H9 (cell line): Measurements from ENCODE around the gene RBM42. TPM values are rescaled to one million over a fixed set of nuclear protein-coding genes. Genes with fewer than 3 reads are reported as not detected.

Experiments used
- DNase-seq: peaks from one replicate; pipeline ENCODE4 v3.0.0-alpha.2; 2017
- H2AFZ ChIP-seq: one replicate; pipeline ENCODE4 v1.6.1; 2013; ENCODE audit warnings: mild to moderate bottlenecking, low read length, control low read depth, moderate library complexity
- H2AK5ac ChIP-seq: 2 replicates; pipeline ENCODE4 v1.6.1; 2013; ENCODE audit warnings: low read length, control low read depth, mixed read lengths; ENCODE audit not compliant: insufficient read length
- H2BK120ac ChIP-seq: one replicate; pipeline ENCODE4 v1.6.1; 2013; ENCODE audit warnings: low read depth, mild to moderate bottlenecking, low read length, control low read depth, inconsistent platforms; ENCODE audit not compliant: poor library complexity, severe bottlenecking
- H2BK12ac ChIP-seq: 2 replicates; pipeline ENCODE4 v1.6.1; 2013; ENCODE audit warnings: low read length, control low read depth, mixed read lengths, low read depth; ENCODE audit not compliant: insufficient read length
- H2BK15ac ChIP-seq: 2 replicates; pipeline ENCODE4 v1.6.1; 2013; ENCODE audit warnings: low read depth, low read length, control low read depth
- H2BK20ac ChIP-seq: one replicate; pipeline ENCODE4 v1.6.1; 2013; ENCODE audit warnings: low read depth, mild to moderate bottlenecking, low read length, control low read depth, inconsistent platforms; ENCODE audit not compliant: poor library complexity, severe bottlenecking
- H2BK5ac ChIP-seq: 2 replicates; pipeline ENCODE4 v1.6.1; 2013; ENCODE audit warnings: low read length, control low read depth, mixed read lengths; ENCODE audit not compliant: insufficient read length
- H3K14ac ChIP-seq: 2 replicates; pipeline ENCODE4 v1.6.1; 2013; ENCODE audit warnings: low read length, control low read depth; ENCODE audit not compliant: insufficient read depth
- H3K18ac ChIP-seq: 2 replicates; pipeline ENCODE4 v1.6.1; 2013; ENCODE audit warnings: low read depth, mild to moderate bottlenecking, mixed read lengths, low read length, control low read depth; ENCODE audit not compliant: insufficient read length
- H3K23ac ChIP-seq: 2 replicates; pipeline ENCODE4 v1.6.1; 2013; ENCODE audit warnings: low read length, control low read depth, mixed read lengths, low read depth; ENCODE audit not compliant: insufficient read length
- H3K23me2 ChIP-seq: 2 replicates; pipeline ENCODE4 v1.6.1; 2013; ENCODE audit warnings: low read depth, mild to moderate bottlenecking, mixed read lengths, low read length, control low read depth; ENCODE audit not compliant: insufficient read length, poor library complexity, severe bottlenecking
- H3K27ac ChIP-seq: 2 replicates; pipeline ENCODE4 v1.5.1; 2013; ENCODE audit warnings: low read length, control low read depth, mixed read lengths, low read depth; ENCODE audit not compliant: insufficient read length
- H3K27me3 ChIP-seq: 2 replicates; pipeline ENCODE4 v1.6.1; 2013; ENCODE audit warnings: low read length, control low read depth, inconsistent platforms; ENCODE audit not compliant: insufficient read depth
- H3K4ac ChIP-seq: 2 replicates; pipeline ENCODE4 v1.6.1; 2013; ENCODE audit warnings: low read depth, mild to moderate bottlenecking, control low read depth, inconsistent platforms, low read length, moderate library complexity
- H3K4me1 ChIP-seq: 2 replicates; pipeline ENCODE4 v1.6.1; 2013; ENCODE audit warnings: low read length, control low read depth, inconsistent platforms; ENCODE audit not compliant: insufficient read depth
- H3K4me2 ChIP-seq: 2 replicates; pipeline ENCODE4 v1.6.1; 2013; ENCODE audit warnings: low read length, control low read depth, mixed read lengths; ENCODE audit not compliant: insufficient read length, insufficient read depth
- H3K56ac ChIP-seq: 2 replicates; pipeline ENCODE4 v1.6.1; 2013; ENCODE audit warnings: low read depth, mild to moderate bottlenecking, mixed read lengths, low read length, control low read depth; ENCODE audit not compliant: insufficient read length
- H3K79me1 ChIP-seq: 2 replicates; pipeline ENCODE4 v1.6.1; 2013; ENCODE audit warnings: low read depth, mild to moderate bottlenecking, moderate library complexity, low read length, control low read depth, inconsistent platforms; ENCODE audit not compliant: insufficient read depth, poor library complexity, severe bottlenecking
- H3K79me2 ChIP-seq: 2 replicates; pipeline ENCODE4 v1.6.1; 2013; ENCODE audit warnings: low read length, control low read depth, inconsistent platforms; ENCODE audit not compliant: insufficient read depth
- H3K9ac ChIP-seq: 2 replicates; pipeline ENCODE4 v1.6.1; 2013; ENCODE audit warnings: low read length, control low read depth, mixed read lengths; ENCODE audit not compliant: insufficient read length; ENCODE audit errors: extremely low read depth
- H3K9me3 ChIP-seq: one replicate; pipeline ENCODE4 v1.6.1; 2013; ENCODE audit warnings: low read depth, low read length, inconsistent platforms; ENCODE audit not compliant: control insufficient read depth
- H3T11ph ChIP-seq: one replicate; pipeline ENCODE4 v1.6.1; 2013; ENCODE audit warnings: mild to moderate bottlenecking, low read length, control low read depth, inconsistent platforms
- H4K20me1 ChIP-seq: one replicate; pipeline ENCODE4 v1.6.1; 2013; ENCODE audit not compliant: control insufficient read depth, insufficient read length, insufficient read depth
- H4K5ac ChIP-seq: 2 replicates; pipeline ENCODE4 v1.6.1; 2013; ENCODE audit warnings: low read depth, mild to moderate bottlenecking, mixed read lengths, low read length, control low read depth; ENCODE audit not compliant: insufficient read length
- H4K8ac ChIP-seq: replicated peaks from 2 replicates; pipeline ENCODE4 v1.6.1; 2013; ENCODE audit warnings: low read length, control low read depth, mixed read lengths, low read depth; ENCODE audit not compliant: insufficient read length
- H4K91ac ChIP-seq: 2 replicates; pipeline ENCODE4 v1.6.1; 2013; ENCODE audit warnings: low read depth, mild to moderate bottlenecking, moderate library complexity, mixed read lengths, low read length, control low read depth; ENCODE audit not compliant: insufficient read length
- H3K27ac Mint-ChIP-seq, 3 experiments: 2 replicates in 2 of 3; 3 replicates in 1 of 3; pipeline ENCODE4 v1.8.0; 2020 to 2021; ENCODE audit warnings: mixed read lengths in 3 of 3, mild to moderate bottlenecking in 1 of 3, moderate library complexity in 1 of 3
- H3K27me3 Mint-ChIP-seq: 2 replicates; pipeline ENCODE4 v1.8.0; 2021; ENCODE audit warnings: low read depth, mild to moderate bottlenecking, moderate library complexity, mixed read lengths
- H3K36me3 Mint-ChIP-seq, 3 experiments: 2 replicates in 2 of 3; 3 replicates in 1 of 3; pipeline ENCODE4 v1.8.0; 2020 to 2021; ENCODE audit warnings: low read depth in 3 of 3, mixed read lengths in 3 of 3; ENCODE audit not compliant: insufficient read depth in 1 of 3
- H3K4me1 Mint-ChIP-seq, 2 experiments: 2 replicates each; pipeline ENCODE4 v1.8.0; 2020; ENCODE audit warnings: mixed read lengths in 2 of 2
- H3K4me3 Mint-ChIP-seq, 2 experiments: 2 replicates in 1 of 2; 3 replicates in 1 of 2; pipeline ENCODE4 v1.8.0; 2020 to 2021; ENCODE audit warnings: mild to moderate bottlenecking in 2 of 2, mixed read lengths in 2 of 2, moderate library complexity in 1 of 2
- H3K9me3 Mint-ChIP-seq, 2 experiments: 2 replicates in 1 of 2; 3 replicates in 1 of 2; pipeline ENCODE4 v1.8.0; 2020; ENCODE audit warnings: mild to moderate bottlenecking in 2 of 2, mixed read lengths in 2 of 2, moderate library complexity in 1 of 2
- WGBS: extraction: QIAGEN DNeasy Blood & Tissue Kit; methylation state at CpG from one replicate; pipeline ENCODE4 v1.1.7; 2013; ENCODE audit warnings: missing lambda C conversion rate, low lambda C conversion rate, mixed read lengths; ENCODE audit not compliant: insufficient read length; ENCODE audit errors: extremely low coverage; 5-methylcytosine and 5-hydroxymethylcytosine counted together
- total RNA-seq: library from RNA; stranded (reverse); gene quantifications from 2 replicates; pipeline ENCODE4 v1.2.1, GENCODE V29; 2021
- TF ChIP-seq, protein P1 (sequence below): fragments of 200-600 bp; sonication (generic); conservative IDR thresholded peaks from 3 replicates; pipeline ENCODE4 v1.8.0; 2021; ENCODE audit warnings: antibody characterized with exemption, mild to moderate bottlenecking

Gene RBM42
- total RNA-seq, 1 experiment from 2014 or later: 83.3 TPM

DNA sequence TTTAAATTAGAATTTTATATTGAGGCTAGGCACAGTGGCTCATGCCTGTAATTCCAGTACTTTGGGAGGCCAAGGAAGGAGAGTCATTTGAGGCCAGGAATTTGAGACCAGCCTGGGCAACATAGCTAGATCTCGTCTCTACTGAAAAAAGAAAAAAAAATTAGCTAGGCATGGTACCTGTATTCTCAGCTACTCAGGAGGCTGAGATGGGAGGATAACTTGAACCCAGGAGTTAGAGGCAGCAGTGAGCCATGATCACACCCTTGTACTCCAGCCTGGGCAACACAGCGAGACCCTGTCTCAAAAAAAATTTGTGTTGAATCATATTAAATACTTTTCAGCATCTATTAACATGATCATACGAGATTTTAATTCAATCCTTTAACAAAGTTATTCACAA is 38.0 kb upstream of the RBM42 start:
- no peak overlapping the region for H3K18ac ChIP-seq
- no peaks in the 10 kb centered on the region for H3K23me2 ChIP-seq
- H2BK120ac ChIP-seq: no peak overlapping the region
- Mint-ChIP-seq H3K27ac (no peak overlapping the region), H3K4me1 (peaks cover 0 to 2% of the 10 kb centered on the region in 2 experiments; a peak in 1 of 4 replicates), H3K4me3 (no peak overlapping the region), H3K36me3 (no peaks in the 10 kb centered on the region), H3K27me3 (peaks cover 30% of the 10 kb centered on the region), H3K9me3 (no peaks in the 10 kb centered on the region)
- no peaks in the 10 kb centered on the region for H3K27me3 ChIP-seq
- no peak overlapping the region for H3K4me2 ChIP-seq
- no peak overlapping the region for H2BK20ac ChIP-seq
- no peak overlapping the region for H4K8ac ChIP-seq
- H2BK15ac ChIP-seq: no peak overlapping the region
- no peak overlapping the region for H3T11ph ChIP-seq
- H3K4ac ChIP-seq: no peak overlapping the region
- H3K9ac ChIP-seq: no peak overlapping the region
- no peaks in the 10 kb centered on the region for H3K79me1 ChIP-seq
- no peak overlapping the region for H3K23ac ChIP-seq
- H2AK5ac ChIP-seq: no peak overlapping the region
- TF ChIP-seq, protein P1, sequence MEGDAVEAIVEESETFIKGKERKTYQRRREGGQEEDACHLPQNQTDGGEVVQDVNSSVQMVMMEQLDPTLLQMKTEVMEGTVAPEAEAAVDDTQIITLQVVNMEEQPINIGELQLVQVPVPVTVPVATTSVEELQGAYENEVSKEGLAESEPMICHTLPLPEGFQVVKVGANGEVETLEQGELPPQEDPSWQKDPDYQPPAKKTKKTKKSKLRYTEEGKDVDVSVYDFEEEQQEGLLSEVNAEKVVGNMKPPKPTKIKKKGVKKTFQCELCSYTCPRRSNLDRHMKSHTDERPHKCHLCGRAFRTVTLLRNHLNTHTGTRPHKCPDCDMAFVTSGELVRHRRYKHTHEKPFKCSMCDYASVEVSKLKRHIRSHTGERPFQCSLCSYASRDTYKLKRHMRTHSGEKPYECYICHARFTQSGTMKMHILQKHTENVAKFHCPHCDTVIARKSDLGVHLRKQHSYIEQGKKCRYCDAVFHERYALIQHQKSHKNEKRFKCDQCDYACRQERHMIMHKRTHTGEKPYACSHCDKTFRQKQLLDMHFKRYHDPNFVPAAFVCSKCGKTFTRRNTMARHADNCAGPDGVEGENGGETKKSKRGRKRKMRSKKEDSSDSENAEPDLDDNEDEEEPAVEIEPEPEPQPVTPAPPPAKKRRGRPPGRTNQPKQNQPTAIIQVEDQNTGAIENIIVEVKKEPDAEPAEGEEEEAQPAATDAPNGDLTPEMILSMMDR: no peak
- no peaks in the 10 kb centered on the region for H3K9me3 ChIP-seq
- H3K79me2 ChIP-seq: no peaks in the 10 kb centered on the region
- H2BK5ac ChIP-seq: no peak overlapping the region
- no peak overlapping the region for H3K14ac ChIP-seq
- H3K27ac ChIP-seq: no peak overlapping the region
- no peak for DNase-seq
- H4K5ac ChIP-seq: no peak overlapping the region
- no peaks in the 10 kb centered on the region for H4K20me1 ChIP-seq
- WGBS: no CpG with 5 or more reads among the region's 3 CpGs
- no peak overlapping the region for H2AFZ ChIP-seq
- no peak overlapping the region for H3K56ac ChIP-seq
- no peak overlapping the region for H4K91ac ChIP-seq
- no peaks in the 10 kb centered on the region for H3K4me1 ChIP-seq
- H2BK12ac ChIP-seq: no peak overlapping the region
